Kidney (tissue), 14 donors: Measurements from ENCODE around the gene BLACAT1. TPM values are rescaled to one million over a fixed set of nuclear protein-coding genes. Genes with fewer than 3 reads are reported as not detected.

Experiments
- DNase-seq, 5 donors: peaks; one replicate each; pipeline ENCODE4 v3.0.0-alpha.2; 2013 to 2020
- FAIRE-seq: peaks from 2 replicates; lab custom pipeline; 2012; peaks lifted over from hg19 to GRCh38; lab: Jason Lieb, UNC
- H3K27ac ChIP-seq, 2 donors: one replicate each; pipeline ENCODE4 v1.7.0; 2013; ENCODE audit warnings: low read depth in 2 of 2, low read length in 2 of 2, inconsistent platforms in 1 of 2
- H3K27me3 ChIP-seq: one replicate; pipeline ENCODE4 v1.7.1; 2013; ENCODE audit warnings: low read length, inconsistent platforms; ENCODE audit not compliant: control insufficient read depth, insufficient read depth
- H3K36me3 ChIP-seq, 3 donors: one replicate each; pipeline versions ENCODE4 v1.7.0 to v1.7.1; 2013; ENCODE audit warnings: low read length in 3 of 3, control low read depth in 1 of 3, inconsistent platforms in 1 of 3; ENCODE audit not compliant: insufficient read depth in 3 of 3, control insufficient read depth in 2 of 3
- H3K4me1 ChIP-seq, 3 donors: one replicate each; pipeline versions ENCODE4 v1.7.0 to v1.7.1; 2013; ENCODE audit warnings: low read length in 3 of 3, inconsistent platforms in 1 of 3, low read depth in 1 of 3; ENCODE audit not compliant: control insufficient read depth in 2 of 3, insufficient read depth in 2 of 3
- H3K4me3 ChIP-seq, 3 donors: one replicate each; pipeline versions ENCODE4 v1.7.0 to v1.8.1; 2013; ENCODE audit warnings: low read length in 3 of 3, control low read depth in 1 of 3, inconsistent platforms in 1 of 3
- H3K9ac ChIP-seq, 3 donors: one replicate each; pipeline versions ENCODE4 v1.7.0 to v1.7.1; 2013; ENCODE audit warnings: low read length in 3 of 3, control low read depth in 1 of 3, inconsistent platforms in 1 of 3
- H3K9me3 ChIP-seq, 3 donors: one replicate each; pipeline versions ENCODE4 v1.7.0 to v1.7.1; 2013; ENCODE audit warnings: low read length in 3 of 3, control low read depth in 1 of 3, inconsistent platforms in 1 of 3; ENCODE audit not compliant: control insufficient read depth in 2 of 3, insufficient read depth in 1 of 3
- CTCF ChIP-seq: IDR thresholded peaks from 3 replicates; pipeline ENCODE4 v1.5.1; 2012; ENCODE audit warnings: mild to moderate bottlenecking, moderate library complexity, borderline replicate concordance; ENCODE audit not compliant: insufficient read depth; ENCODE audit errors: extremely low read depth
- intact Hi-C: fragments of 100-400 bp; cut with DNase I; formaldehyde crosslinking; loops from one replicate; pipeline ENCODE4 v1.11.1; 2022
- polyA plus RNA-seq: library from polyadenylated mRNA; stranded (reverse); fragments of 350-450 nt; fragmentation: Illumina TruSeq; extraction: RNeasy Lipid Tissue Mini Kit (QIAGEN cat#74804); gene quantifications from one replicate; pipeline ENCODE4 v1.2.3, GENCODE V29; 2014; ENCODE audit warnings: low read depth, low replicate concordance; ENCODE audit not compliant: insufficient read depth
- total RNA-seq: library from RNA; stranded (reverse); fragmentation: NEBNext Ultra II Directional; extraction: Animal tissue kit (Norgen Biotek cat#: 25700); gene quantifications from one replicate; pipeline ENCODE4 v1.2.1, GENCODE V29; 2021
- donor health status: control.
- donor health status: control.
- donor health status: control.
- donor health status: control.
- donor health status: control.
- donor health status: DM: yes; HTN: yes; CAD: no.
- donor health status: Normal renal cell carcinoma (clear cell type).

Gene BLACAT1
- total and polyA plus RNA-seq, 2 donors from 2014 or later: 0.37 to 4.3 TPM

GRCh38 chr1:205453466-205453865, 2.4 kb downstream of the BLACAT1 start:
- Histone ChIP-seq H3K36me3 (no peaks in the 10 kb centered on the region), H3K9me3 (no peaks in the 10 kb centered on the region), H3K4me1 (peaks cover 0 to 12% (median 0%) of the 10 kb centered on the region in 3 donors), H3K9ac (no peak overlapping the region), H3K27me3 (peaks cover 10% of the 10 kb centered on the region), H3K27ac (no peak overlapping the region), H3K4me3 (no peak overlapping the region)
- intact Hi-C loops: no loop called here
- FAIRE-seq (no peak), DNase-seq (peak in 2 of 5 donors; percentile 28 to 29)
- TF ChIP-seq CTCF: no peak

DNA sequence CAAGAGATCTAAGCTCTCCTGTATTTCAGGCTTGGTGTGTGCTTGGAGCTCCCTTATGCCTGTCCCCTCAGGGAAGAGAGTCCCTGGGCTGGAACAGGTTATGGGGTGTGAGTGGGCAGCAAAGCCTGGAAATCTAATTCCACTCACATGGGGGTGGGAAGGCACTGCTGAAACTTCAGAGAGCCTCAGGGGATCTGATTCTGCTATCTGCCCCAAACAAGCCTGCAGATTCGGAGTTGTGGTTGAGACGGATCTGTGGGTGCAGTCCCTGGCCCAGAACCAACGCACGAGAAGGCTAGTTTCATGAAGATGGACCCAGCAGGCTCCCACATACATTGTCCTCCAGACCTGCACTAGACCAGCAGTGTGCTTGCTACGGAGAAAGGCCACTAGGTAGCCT, 2.9 kb downstream of the BLACAT1 start:
- H3K27ac ChIP-seq: no peak overlapping the region
- H3K4me3 ChIP-seq: no peak overlapping the region
- no peaks in the 10 kb centered on the region for H3K9me3 ChIP-seq
- peaks cover 10% of the 10 kb centered on the region for H3K27me3 ChIP-seq
- intact Hi-C loops: no loop called here
- TF ChIP-seq CTCF: no peak
- peaks cover 0 to 14% (median 0%) of the 10 kb centered on the region in 3 donors for H3K4me1 ChIP-seq
- no peak overlapping the region for H3K9ac ChIP-seq
- H3K36me3 ChIP-seq: no peaks in the 10 kb centered on the region
- FAIRE-seq (no peak), DNase-seq (peak in 2 of 5 donors; percentile 30 to 32)

DNA sequence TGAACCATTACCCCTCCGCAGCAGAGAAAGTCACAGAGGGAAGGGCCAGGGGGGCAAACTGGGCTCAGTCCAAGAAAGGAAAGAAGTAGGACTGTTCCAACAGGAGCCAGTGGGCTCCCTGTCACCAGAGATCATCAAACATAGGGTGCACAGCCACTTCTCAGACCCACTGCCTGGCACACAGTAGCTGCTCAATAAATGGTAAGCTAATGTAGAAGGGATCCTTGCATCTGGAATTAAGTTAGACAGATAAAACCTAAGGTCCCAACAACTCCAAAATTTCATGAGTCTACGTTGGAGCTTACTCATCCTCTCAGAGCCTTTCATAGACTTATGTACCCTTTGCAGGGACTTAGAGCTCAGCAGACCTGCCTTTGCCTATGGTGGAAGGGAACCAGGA, 3.5 kb downstream of the BLACAT1 start:
- no peak overlapping the region for H3K9ac ChIP-seq
- FAIRE-seq (no peak), DNase-seq (no peak)
- H3K4me3 ChIP-seq: no peak overlapping the region
- no peak overlapping the region for H3K27ac ChIP-seq
- no peaks in the 10 kb centered on the region for H3K36me3 ChIP-seq
- H3K27me3 ChIP-seq: peaks cover 10% of the 10 kb centered on the region
- intact Hi-C loops: no loop called here
- no peak for TF ChIP-seq CTCF
- no peaks in the 10 kb centered on the region for H3K9me3 ChIP-seq
- H3K4me1 ChIP-seq: peaks cover 0 to 18% (median 0%) of the 10 kb centered on the region in 3 donors

GRCh38 chr1:205451759-205452164, 4.1 kb downstream of the BLACAT1 start:
- DNase-seq (no peak), FAIRE-seq (no peak)
- no peak for TF ChIP-seq CTCF
- H3K27ac ChIP-seq: no peak overlapping the region
- no peaks in the 10 kb centered on the region for H3K9me3 ChIP-seq
- peaks cover 0 to 18% (median 0%) of the 10 kb centered on the region in 3 donors for H3K4me1 ChIP-seq
- H3K4me3 ChIP-seq: no peak overlapping the region
- peaks cover 10% of the 10 kb centered on the region for H3K27me3 ChIP-seq
- no peaks in the 10 kb centered on the region for H3K36me3 ChIP-seq
- no peak overlapping the region for H3K9ac ChIP-seq
- intact Hi-C loops: no loop called here
